Subcutaneous abdominal adipose tissue (tissue), 5 donors: ENCODE data around the gene ST3GAL5.
"Not testable (repeated sequence)": the region's sequence is repeated elsewhere in the genome, so short reads cannot be mapped to it uniquely, and the experiment has no call there.

ENCODE experiments used
- H3K27ac ChIP-seq: one replicate; pipeline ENCODE4 v1.7.0; 2013; ENCODE audit warnings: low read depth, mild to moderate bottlenecking, inconsistent platforms, low read length, moderate library complexity
- H3K27me3 ChIP-seq, 5 donors: one replicate each; pipeline ENCODE4 v1.7.0; 2013; ENCODE audit warnings: low read length in 5 of 5, inconsistent platforms in 1 of 5; ENCODE audit not compliant: control insufficient read depth in 5 of 5, insufficient read depth in 4 of 5
- H3K36me3 ChIP-seq, 5 donors: one replicate each; pipeline ENCODE4 v1.7.0; 2013; ENCODE audit warnings: low read length in 5 of 5; ENCODE audit not compliant: control insufficient read depth in 5 of 5, insufficient read depth in 5 of 5
- H3K4me1 ChIP-seq, 5 donors: one replicate each; pipeline ENCODE4 v1.7.0; 2013; ENCODE audit warnings: low read length in 5 of 5, mild to moderate bottlenecking in 3 of 5, moderate library complexity in 1 of 5; ENCODE audit not compliant: control insufficient read depth in 5 of 5, insufficient read depth in 5 of 5
- H3K4me3 ChIP-seq, 5 donors: one replicate each; pipeline ENCODE4 v1.7.0; 2013; ENCODE audit warnings: low read length in 5 of 5, low read depth in 1 of 5
- H3K9ac ChIP-seq, 5 donors: one replicate each; pipeline ENCODE4 v1.7.0; 2013; ENCODE audit warnings: low read length in 5 of 5, mild to moderate bottlenecking in 4 of 5, moderate library complexity in 3 of 5
- H3K9me3 ChIP-seq, 5 donors: one replicate each; pipeline ENCODE4 v1.7.0; 2013; ENCODE audit warnings: low read length in 5 of 5; ENCODE audit not compliant: control insufficient read depth in 5 of 5
- donor health status: healthy.
- donor health status: healthy.
- donor health status: healthy.
- donor health status: healthy.
- donor health status: healthy.

ST3GAL5 gene

GRCh38 chr2:85898881-85899280 lies 10.1 kb upstream of the ST3GAL5 start:
- Histone ChIP-seq H3K27ac (no peak overlapping the region), H3K9me3 (no peaks in the 10 kb centered on the region), H3K36me3 (peaks cover 0 to 1% (median 0%) of the 10 kb centered on the region in 5 donors), H3K4me1 (peaks cover 0 to 6% (median 2%) of the 10 kb centered on the region in 5 donors), H3K9ac (no peak overlapping the region), H3K27me3 (no peaks in the 10 kb centered on the region), H3K4me3 (no peak overlapping the region)

- H3K27ac ChIP-seq, H3K9ac ChIP-seq, H3K36me3 ChIP-seq, H3K4me3 ChIP-seq, H3K27me3 ChIP-seq, H3K9me3 ChIP-seq: not testable (repeated sequence)
- H3K4me1 ChIP-seq: peaks cover 0 to 27% (median 21%) of the 10 kb centered on the region in 5 donors
These were observed 5.9 kb upstream of the ST3GAL5 start for GRCh38 chr2:85894554-85895278.

- Histone ChIP-seq H3K9me3 (no peaks in the 10 kb centered on the region), H3K4me3 (no peak overlapping the region), H3K27ac (no peak overlapping the region), H3K36me3 (no peaks in the 10 kb centered on the region), H3K27me3 (no peaks in the 10 kb centered on the region), H3K9ac (no peak overlapping the region), H3K4me1 (peaks cover 0 to 34% (median 26%) of the 10 kb centered on the region in 5 donors)
These were observed 4.9 kb upstream of the ST3GAL5 start for GRCh38 chr2:85893428-85894258.

GRCh38 chr2:85892216-85892944 lies 3.6 kb upstream of the ST3GAL5 start:
- Histone ChIP-seq H3K9me3 (no peaks in the 10 kb centered on the region), H3K27me3 (no peaks in the 10 kb centered on the region), H3K36me3 (no peaks in the 10 kb centered on the region), H3K9ac (no peak overlapping the region), H3K4me3 (no peak overlapping the region), H3K27ac (no peak overlapping the region), H3K4me1 (peaks cover 0 to 44% (median 38%) of the 10 kb centered on the region in 5 donors)

- H3K9ac ChIP-seq: no peak overlapping the region
- no peaks in the 10 kb centered on the region for H3K36me3 ChIP-seq
- H3K4me1 ChIP-seq: peaks cover 3 to 59% (median 53%) of the 10 kb centered on the region in 5 donors
- no peaks in the 10 kb centered on the region for H3K9me3 ChIP-seq
- peak overlapping the region; percentile 6 for H3K27ac ChIP-seq
- H3K4me3 ChIP-seq: peak overlapping the region in 4 of 5 donors; percentile 69 to 90 (median 84)
- no peaks in the 10 kb centered on the region for H3K27me3 ChIP-seq
These were observed 1.9 kb upstream of the ST3GAL5 start for GRCh38 chr2:85890522-85891176.

- H3K9me3 ChIP-seq: no peaks in the 10 kb centered on the region
- peaks cover 3 to 65% (median 58%) of the 10 kb centered on the region in 5 donors for H3K4me1 ChIP-seq
- no peaks in the 10 kb centered on the region for H3K36me3 ChIP-seq
- H3K27ac ChIP-seq: peak overlapping the region; percentile 80
- no peaks in the 10 kb centered on the region for H3K27me3 ChIP-seq
- H3K9ac ChIP-seq: peak overlapping the region; percentile 59 to 80 (median 67)
- H3K4me3 ChIP-seq: peak overlapping the region; percentile 66 to 90 (median 84)
These were observed 964 bp upstream of the ST3GAL5 start for GRCh38 chr2:85889627-85890281.

- Histone ChIP-seq H3K27me3 (no peaks in the 10 kb centered on the region), H3K4me1 (peaks cover 3 to 64% (median 53%) of the 10 kb centered on the region in 5 donors), H3K4me3 (peak overlapping the region; percentile 66 to 91 (median 76)), H3K9me3 (no peaks in the 10 kb centered on the region), H3K27ac (peak overlapping the region; percentile 10), H3K9ac (peak overlapping the region in 4 of 5 donors; percentile 69 to 82 (median 74)), H3K36me3 (no peaks in the 10 kb centered on the region)
These were observed 638 bp downstream of the ST3GAL5 start for GRCh38 chr2:85888020-85888683.

- Histone ChIP-seq H3K9me3 (no peaks in the 10 kb centered on the region), H3K4me1 (peaks cover 3 to 64% (median 50%) of the 10 kb centered on the region in 5 donors), H3K27ac (peak overlapping the region; percentile 10), H3K9ac (peak overlapping the region in 3 of 5 donors; percentile 69 to 82 (median 69)), H3K4me3 (peak overlapping the region; percentile 66 to 91 (median 76)), H3K36me3 (no peaks in the 10 kb centered on the region), H3K27me3 (no peaks in the 10 kb centered on the region)
These were observed 1.2 kb downstream of the ST3GAL5 start for GRCh38 chr2:85887566-85888019.
